Dermis blood vessel endothelial cell (primary cell): ENCODE results near the gene MCRIP2. TPM values are rescaled to one million over a fixed set of nuclear protein-coding genes. Genes with fewer than 3 reads are reported as not detected.

Source experiments
- DNase-seq: peaks from one replicate; pipeline ENCODE4 v3.0.0; 2010
- total RNA-seq: library from RNA; depleted of rRNA; stranded (reverse); fragments of >200 nt; gene quantifications from 2 replicates; pipeline ENCODE4 v1.2.3, GENCODE V29; 2014

The MCRIP2 gene
- total RNA-seq, 1 donor from 2014 or later, result 12.6 TPM

DNA sequence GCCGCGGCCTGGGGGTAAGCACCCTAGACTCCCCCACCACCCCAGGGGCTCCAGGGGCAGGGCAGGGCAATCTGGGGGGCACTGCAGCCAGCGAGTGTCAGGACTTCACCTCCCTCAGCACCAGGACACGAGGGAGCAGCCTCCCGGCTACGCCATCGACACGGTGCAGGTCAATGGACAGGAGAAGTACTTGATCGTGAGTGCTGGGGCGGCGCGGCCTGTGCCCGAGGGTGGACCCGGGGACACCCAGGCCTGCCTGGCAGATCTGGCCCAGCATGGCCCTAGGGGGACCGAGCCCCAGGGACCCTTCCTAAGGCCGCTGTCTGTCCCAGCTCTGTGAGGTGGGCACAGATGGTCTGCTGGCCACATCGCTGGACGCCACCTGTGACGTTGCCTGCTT is 30.7 kb downstream of the MCRIP2 start:
- DNase-seq, result no peak

GRCh38 chr16:672851-673250 is 31.2 kb downstream of the MCRIP2 start:
- no peak for DNase-seq

DNA sequence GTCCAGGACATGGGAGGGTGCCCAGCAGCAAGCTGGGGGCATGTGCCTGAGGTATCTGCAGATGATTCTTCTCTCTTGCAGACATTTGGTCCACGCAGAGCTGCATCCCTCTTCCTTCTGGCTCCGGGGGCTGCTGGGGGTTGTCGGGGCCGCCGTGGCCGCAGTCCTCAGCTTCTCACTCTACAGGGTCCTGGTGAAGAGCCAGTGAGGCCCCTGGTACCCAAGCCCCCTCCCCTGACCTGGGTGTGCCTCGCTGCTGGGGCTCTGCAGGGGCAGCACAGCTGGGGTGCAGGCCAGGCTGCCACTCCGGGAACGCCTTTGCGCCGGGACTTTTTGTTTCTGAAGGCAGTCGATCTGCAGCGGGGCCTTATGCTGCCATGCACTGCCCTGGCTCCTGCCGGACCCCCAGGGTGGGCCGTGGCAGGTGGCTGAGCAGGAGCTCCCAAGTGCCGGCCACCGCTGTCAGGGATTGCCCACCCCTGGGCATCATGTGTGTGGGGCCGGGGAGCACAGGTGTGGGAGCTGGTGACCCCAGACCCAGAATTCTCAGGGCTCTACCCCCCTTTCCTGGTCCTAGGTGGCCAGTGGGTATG is 31.9 kb downstream of the MCRIP2 start:
- DNase-seq, result no peak

- DNase-seq, result no peak
Measured at GRCh38 chr16:674214-674881, 32.7 kb downstream of the MCRIP2 start.

DNA sequence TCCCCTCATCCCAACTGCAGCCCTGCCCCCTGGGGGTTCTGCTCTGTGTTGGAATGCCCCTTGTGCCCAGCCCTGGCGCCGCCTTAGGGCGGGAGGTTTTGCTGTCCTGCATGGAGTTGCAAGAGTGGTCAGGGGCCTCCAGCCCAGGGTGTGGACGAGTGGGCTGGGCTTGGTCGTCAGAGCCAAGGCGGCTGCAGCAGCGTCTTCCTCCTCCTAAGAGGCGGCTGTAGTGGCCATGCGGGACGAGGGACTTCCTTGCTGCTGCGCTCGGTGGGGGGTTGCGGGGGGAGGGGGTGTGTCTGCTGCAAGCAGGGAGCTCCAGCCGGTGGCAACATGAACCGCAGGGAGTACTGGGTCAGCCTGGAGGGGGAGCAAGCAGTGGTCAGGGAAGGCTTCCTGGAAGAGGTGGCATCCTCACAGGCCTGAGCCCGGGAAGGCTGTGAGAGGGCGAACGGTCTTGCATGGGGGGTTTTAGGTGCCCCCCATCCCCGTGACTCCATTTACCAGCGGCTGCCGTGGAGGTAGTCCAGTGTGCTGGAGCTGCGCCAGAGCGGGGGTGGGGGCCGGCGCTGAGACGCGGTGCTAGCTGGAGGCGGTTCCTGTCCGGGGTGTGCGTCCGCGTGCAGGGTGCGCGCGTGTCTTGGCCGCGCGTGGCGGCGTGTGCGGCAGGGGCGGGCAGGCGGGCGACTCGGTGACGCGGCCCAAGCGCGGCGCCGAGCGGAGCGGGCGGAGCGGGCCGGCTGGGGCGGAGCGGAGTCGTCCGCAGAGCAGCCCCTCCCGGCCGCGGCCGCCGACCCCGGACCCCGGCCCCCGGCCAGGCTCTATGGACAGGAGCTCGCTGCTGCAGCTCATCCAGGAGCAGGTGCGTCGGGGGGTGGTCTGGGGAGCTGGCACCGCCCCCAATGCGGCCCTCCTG is 33.6 kb downstream of the MCRIP2 start, which contains the start of gene RHBDL1:
RHBDL1 (plus strand) TSS at position 704 of the 916 bp plus-strand sequence; CDS start at position 824, 120 bp downstream.
- DNase-seq, result peak; percentile 24

DNA sequence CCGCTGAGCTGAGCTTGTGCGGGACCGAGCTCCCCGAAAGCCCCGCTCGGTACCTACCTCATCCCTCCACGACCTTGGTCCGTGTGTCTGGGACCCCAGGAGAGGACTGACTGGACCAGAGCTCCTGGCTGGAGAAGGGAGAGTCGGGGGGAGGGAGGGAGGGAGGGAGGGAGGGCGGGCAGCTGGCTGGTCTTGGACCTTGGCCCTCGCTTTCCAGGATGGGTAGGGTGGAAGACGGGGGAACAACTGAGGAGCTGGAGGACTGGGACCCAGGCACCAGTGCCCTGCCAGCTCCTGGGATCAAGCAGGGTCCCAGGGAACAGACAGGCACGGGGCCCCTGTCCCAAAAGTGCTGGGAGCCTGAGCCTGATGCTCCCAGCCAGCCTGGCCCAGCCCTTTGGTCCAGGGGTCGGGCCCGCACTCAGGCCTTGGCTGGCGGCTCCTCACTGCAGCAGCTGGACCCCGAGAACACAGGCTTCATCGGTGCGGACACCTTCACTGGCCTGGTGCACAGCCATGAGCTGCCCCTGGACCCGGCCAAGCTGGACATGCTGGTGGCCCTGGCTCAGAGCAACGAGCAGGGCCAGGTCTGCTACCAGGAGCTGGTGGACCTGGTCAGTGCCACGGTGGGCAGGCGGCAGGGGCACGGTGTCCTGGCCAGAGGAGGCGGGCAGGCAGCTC is 34.4 kb downstream of the MCRIP2 start:
- no peak for DNase-seq

GRCh38 chr16:676565-676902 is 34.9 kb downstream of the MCRIP2 start:
- no peak for DNase-seq

DNA sequence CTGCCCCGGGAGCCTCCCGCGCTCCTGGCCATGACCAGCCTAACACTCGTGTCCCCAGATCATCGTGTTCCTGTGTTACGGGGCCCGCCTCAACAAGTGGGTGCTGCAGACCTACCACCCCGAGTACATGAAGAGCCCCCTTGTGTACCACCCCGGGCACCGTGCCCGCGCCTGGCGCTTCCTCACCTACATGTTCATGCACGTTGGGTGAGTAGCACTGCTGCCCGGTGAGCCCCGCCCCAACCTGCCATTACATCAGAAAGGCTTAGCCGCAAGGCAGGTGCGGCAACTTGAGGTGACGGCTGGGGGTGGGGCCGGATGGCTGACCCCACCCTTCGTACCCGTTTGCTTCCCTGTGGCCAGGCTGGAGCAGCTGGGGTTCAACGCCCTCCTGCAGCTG is 35.3 kb downstream of the MCRIP2 start:
- no peak for DNase-seq

DNA sequence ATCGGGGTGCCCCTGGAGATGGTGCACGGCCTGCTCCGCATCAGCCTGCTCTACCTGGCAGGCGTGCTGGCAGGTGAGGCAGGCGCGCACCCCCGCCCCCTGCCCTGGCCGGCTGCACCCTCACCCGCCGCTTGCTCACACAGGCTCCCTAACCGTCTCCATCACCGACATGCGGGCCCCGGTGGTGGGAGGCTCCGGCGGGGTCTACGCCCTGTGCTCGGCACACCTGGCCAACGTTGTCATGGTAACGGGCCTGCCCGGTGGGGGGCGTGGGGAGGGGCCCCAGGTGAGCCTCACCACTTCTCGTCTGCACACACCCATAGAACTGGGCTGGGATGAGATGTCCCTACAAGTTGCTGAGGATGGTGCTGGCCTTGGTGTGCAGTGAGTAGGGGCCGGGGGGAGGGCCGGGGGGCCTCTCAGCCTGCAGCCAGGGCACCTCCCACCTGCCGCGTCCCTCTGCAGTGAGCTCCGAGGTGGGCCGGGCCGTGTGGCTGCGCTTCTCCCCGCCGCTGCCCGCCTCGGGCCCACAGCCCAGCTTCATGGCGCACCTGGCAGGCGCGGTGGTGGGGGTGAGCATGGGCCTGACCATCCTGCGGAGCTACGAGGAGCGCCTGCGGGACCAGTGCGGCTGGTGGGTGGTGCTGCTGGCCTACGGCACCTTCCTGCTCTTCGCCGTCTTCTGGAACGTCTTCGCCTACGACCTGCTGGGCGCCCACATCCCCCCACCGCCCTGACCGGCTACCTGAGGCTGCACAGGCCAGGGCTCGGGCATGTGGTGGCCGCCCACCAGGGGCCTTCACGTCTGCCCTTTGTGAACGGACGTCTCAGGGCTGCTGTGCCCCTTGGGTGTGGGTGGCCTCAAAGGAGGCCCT is 35.9 kb downstream of the MCRIP2 start:
- no peak for DNase-seq

- no peak for DNase-seq
Measured at GRCh38 chr16:678209-678857, 36.7 kb downstream of the MCRIP2 start.

DNA sequence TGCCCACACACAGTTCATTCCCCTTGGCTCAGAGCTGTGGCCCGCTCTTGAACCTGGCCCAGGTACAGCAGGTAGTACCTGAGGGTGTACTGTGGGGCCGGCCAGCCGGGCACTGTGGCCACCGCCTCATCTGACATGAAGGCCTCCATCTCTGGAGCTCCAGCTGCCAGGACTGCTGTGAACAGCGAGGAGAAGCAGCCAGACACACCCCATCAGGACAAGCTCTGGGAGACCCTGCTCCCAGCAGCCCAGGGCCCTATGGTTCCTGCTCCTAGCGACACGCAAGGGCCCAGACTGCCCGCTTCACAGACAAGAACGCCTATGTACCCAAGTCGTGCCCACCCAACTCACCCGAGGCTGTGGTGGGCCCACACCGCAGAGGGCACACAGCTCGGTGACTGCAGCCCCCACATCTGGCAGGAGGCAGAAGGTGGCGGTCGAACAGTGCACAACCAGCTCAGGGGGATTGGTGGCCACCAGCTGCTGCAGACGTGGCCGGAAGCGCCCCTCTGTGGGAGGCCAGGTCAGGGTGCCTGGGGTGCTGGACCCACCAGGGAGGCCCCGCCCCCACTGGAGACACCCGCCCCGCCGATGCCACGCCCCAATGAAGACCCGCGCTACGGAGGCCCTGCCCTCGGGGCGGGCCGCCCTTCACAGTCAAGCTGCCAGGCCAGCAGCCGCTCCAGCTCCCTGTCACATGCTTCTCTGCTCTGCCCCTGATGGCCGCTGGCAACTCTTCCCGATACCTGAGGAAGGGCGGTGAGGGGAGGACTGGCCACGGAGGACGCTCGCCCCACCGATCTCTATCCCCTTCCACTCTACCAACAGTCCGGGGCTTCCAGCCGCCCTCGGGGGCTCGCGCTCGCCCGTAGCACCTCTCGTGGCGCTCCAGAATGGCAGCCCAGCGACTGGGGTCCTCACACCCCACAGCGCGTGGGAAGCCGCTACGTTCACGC is 37.5 kb downstream of the MCRIP2 start:
- peak; percentile 64 for DNase-seq

DNA sequence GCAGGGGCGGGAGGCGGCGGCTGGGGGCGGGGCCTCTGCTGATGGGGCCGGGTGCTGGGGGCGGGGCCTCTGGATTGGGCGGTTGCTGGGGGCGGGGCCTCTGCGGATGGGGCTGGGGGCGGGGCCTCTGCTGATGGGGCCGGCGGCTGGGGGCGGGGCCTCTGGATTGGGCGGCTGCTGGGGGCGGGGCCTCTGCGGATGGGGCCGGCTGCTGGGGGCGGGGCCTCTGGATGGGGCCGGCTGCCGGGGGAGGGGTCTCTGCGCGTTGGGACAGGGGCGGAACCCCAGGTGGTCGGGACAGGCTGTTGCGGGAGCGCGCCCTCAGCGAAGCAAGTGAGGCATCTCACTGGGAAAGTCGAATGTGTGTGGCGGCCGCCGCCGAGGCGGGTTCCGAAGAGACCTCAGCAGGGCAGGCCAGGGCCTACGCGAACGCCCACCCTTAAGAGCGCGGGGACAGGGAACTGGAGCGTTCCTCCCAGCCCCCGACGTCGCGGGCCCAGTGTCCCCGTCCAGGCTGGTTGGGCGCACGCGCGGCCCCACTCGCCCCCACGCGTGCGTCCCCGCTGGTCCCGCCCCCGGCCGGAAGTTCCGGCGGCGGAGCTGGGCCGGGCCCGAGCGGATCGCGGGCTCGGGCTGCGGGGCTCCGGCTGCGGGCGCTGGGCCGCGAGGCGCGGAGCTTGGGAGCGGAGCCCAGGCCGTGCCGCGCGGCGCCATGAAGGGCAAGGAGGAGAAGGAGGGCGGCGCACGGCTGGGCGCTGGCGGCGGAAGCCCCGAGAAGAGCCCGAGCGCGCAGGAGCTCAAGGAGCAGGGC is 38.4 kb downstream of the MCRIP2 start, which contains the start of gene STUB1:
STUB1 (plus strand) TSS at position 597 of the 811 bp plus-strand sequence; CDS start at position 713, 116 bp downstream.
- peak; percentile 87 for DNase-seq

DNA sequence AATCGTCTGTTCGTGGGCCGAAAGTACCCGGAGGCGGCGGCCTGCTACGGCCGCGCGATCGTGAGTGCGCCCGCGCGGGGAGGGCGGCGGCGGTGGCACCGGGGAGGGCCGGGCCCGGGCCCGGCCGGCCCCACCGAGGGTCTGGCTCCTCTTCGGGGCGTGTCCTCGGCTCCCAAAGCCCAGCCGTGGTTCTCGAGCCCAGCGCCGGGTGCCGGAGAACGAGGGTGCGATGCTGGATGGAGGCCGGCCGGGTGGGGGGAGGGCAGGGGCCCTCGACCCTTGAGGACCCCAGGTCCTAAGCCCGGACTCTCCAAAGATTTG is 39.0 kb downstream of the MCRIP2 start:
- DNase-seq, result no peak

GRCh38 chr16:680967-681745 is 39.5 kb downstream of the MCRIP2 start:
- peak; percentile 55 for DNase-seq

DNA sequence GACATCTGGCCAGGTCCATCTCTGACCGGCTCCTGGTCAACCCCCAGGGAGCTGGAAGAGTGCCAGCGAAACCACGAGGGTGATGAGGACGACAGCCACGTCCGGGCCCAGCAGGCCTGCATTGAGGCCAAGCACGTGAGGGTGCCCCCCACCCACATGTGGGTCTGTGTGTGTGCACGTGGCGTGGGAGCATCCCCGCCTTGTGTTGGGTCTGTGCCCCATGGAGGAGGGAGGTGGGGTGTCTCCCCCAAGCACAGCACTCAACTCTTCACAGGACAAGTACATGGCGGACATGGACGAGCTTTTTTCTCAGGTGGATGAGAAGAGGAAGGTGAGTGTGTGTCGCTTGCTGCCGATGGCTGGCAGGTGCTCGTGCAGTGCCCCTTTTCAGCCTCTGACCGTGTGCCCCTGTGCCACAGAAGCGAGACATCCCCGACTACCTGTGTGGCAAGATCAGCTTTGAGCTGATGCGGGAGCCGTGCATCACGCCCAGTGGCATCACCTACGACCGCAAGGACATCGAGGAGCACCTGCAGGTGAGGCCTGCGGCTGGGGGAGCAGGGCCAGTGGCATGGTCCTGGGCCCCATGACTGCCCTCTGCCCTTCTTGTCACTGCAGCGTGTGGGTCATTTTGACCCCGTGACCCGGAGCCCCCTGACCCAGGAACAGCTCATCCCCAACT is 40.3 kb downstream of the MCRIP2 start:
- no peak for DNase-seq

GRCh38 chr16:682493-683395 is 41.1 kb downstream of the MCRIP2 start:
- DNase-seq, result no peak
